ENCODE data around the gene TRIOBP.

The TRIOBP gene

GRCh38 chr22:37749831-37750595 lies 53.2 kb downstream of the TRIOBP start:
- DNase-seq (ENCODE audit: low spot score) = no peak

DNA sequence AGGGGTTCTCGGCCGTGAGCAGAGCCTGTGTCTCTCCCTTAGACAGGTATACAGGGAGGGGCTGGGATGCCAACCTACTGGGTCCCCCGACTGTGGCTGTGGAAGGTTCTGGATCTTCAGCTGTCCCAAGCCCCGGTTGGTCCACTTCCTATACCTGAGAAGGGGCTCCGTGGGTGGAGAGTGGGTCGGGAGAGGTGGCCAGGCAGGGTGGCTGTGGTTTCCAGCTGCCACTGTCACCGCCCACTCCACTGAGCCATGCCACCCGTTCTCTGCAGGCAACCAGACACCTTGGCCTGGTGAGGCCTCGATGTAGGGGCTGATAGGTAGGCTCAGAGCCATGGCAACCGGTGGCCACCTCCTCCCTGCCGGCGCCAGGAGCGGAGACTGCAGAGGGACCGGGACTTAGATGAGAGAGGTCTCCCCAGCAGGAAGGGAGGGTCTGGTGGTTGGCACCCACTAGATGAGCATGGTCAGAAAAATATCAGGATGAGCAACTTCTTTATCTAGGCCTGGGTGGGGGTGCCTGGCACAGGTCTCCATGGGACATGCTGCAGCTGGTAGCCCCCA lies 53.8 kb downstream of the TRIOBP start:
- no peak for DNase-seq (ENCODE audit: low spot score)

GRCh38 chr22:37751449-37752188 lies 54.8 kb downstream of the TRIOBP start:
- no peak for DNase-seq (ENCODE audit: low spot score)

- peak; percentile 72 for DNase-seq (ENCODE audit: low spot score)
Observed at GRCh38 chr22:37752189-37753087, 55.6 kb downstream of the TRIOBP start.

DNA sequence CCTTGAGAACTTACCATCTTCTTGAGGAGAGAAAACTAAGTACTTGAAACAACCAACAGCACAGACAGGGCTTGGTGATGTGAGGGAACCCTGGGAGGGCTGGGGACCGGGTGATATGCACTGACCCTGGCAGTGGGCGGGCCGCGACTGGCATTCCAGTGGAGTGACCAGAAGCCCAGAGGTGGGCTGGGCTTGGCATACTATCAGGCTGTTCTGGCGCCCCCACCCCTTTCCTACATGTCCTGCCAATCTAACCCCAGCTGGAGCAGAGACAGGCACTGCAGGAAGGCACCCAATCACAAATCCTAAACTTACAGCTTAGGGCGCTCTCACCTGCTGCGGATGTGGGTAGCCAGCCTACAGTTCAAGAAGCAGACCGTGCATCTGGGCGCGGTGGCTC lies 56.9 kb downstream of the TRIOBP start:
- no peak for DNase-seq (ENCODE audit: low spot score)

DNA sequence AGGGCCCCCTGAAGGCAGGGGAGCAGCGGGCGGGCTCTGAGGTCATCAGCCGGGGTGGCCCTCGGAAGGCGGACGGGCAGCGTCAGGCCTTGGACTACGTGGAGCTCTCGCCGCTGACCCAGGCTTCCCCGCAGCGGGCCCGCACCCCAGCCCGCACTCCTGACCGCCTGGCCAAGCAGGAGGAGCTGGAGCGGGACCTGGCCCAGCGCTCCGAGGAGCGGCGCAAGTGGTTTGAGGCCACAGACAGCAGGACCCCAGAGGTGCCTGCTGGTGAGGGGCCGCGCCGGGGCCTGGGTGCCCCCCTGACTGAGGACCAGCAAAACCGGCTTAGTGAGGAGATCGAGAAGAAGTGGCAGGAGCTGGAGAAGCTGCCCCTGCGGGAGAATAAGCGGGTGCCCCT lies 60.8 kb downstream of the TRIOBP start:
- no peak for DNase-seq (ENCODE audit: low spot score)

GRCh38 chr22:37758694-37759093 lies 61.8 kb downstream of the TRIOBP start:
- no peak for DNase-seq (ENCODE audit: low spot score)

DNA sequence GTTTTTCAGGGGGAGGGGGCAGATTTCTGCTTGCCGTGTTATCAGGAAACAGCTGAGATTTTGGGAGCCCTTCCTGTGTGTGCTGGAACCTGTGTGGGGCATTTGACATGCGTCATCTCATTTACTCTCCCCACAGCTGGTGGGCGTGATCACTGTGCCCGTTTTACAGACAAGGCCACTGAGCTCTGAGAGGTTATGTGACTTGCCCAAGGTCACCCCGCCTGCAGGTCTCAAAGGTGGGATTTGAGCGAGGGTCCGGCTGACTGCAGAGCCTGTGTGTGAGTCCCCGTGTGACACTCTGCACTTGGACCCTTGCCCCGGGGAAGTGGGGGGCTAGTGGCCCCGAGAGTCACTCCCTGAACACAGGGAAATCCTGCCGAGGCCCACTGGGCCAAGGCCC lies 62.4 kb downstream of the TRIOBP start:
- DNase-seq (ENCODE audit: low spot score) = no peak

GRCh38 chr22:37760152-37760551 lies 63.3 kb downstream of the TRIOBP start:
- no peak for DNase-seq (ENCODE audit: low spot score)

GRCh38 chr22:37762389-37762836 lies 65.6 kb downstream of the TRIOBP start:
- DNase-seq (ENCODE audit: low spot score) = no peak

GRCh38 chr22:37763012-37763411 lies 66.2 kb downstream of the TRIOBP start:
- DNase-seq (ENCODE audit: low spot score) = no peak

- no peak for DNase-seq (ENCODE audit: low spot score)
Observed at GRCh38 chr22:37763652-37764051, 66.8 kb downstream of the TRIOBP start.

DNA sequence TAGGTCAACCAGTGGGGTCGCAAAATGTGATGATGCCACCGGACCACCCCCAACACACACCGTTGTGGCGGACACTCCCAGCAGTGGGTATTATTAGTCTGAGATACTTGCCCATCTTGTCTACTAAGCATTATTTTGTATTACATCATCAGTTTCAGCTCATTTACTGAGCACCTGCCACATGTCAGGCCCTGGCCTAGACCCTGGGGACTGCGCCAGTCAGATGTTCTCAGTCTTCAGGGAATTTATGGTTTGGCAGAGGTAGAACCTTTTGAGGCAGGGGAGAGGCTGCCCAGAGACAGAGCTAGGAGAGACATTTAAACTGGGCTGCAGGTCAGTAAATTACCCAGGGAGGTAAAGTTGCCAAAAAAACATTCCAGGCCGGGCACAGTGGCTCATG lies 67.8 kb downstream of the TRIOBP start:
- no peak for DNase-seq (ENCODE audit: low spot score)

DNA sequence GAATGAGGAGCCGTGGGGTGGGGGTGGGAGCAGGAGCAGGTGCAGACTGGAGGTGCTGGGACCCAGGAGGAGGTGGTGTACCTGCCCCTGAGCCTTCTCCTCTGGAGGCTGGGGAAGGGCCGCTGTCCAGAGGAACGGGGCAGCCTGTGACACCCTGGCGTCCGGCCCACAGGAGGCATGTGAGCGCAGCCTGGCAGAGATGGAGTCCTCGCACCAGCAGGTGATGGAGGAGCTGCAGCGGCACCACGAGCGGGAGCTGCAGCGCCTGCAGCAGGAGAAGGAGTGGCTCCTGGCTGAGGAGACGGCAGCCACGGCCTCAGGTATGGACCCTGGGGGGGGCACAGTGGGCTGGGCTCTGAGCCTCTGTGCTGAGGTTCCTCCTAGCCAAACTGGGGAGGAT lies 68.7 kb downstream of the TRIOBP start:
- no peak for DNase-seq (ENCODE audit: low spot score)

DNA sequence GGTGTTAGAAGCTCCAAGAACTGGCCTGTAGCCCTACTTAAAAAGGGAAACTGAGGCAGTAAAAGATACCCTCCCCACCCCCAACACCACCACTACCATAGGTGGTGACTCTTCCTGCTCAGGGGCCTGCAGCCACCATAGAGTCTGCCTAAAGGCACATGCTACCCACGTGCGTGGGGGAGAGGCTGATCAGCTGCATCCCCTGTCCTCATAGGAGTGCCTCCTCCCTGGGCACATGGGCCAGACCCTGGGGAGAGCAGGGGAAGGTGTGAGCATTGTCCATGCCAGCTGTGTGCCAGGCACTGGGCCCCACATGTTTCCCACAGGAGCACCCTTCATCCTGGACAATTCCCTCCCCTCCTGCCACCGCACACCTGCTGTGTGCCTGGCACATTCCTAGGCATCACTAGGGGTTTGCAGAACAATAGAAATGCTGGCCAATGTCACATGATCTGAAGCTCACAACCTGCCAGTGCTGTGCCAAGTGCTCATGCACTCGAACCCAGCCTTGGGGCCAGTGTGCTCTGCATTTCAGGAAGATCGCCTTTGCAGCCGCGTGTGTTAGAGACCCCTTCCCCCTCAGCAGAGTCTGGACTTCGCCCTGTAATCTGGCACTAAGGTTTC lies 69.2 kb downstream of the TRIOBP start:
- no peak for DNase-seq (ENCODE audit: low spot score)

DNA sequence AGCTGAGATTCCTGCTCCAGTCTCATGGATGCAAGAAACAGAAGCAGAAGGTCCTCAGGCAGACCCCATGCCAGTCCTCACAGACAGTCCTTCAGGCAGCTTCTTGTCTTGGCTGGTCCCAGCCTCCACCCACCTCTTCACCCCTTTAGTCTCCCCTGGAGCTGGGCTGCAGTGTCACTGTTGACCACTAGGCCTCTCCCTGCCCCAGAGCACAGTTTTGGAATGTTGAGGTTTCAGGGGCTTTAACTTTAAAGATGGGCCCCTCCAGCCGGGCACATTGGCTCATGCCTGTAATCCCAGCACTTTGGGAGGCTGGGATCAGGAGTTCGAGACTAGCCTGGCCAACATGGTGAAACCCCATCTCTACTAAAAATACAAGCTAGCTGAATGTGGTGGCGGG lies 71.4 kb downstream of the TRIOBP start:
- no peak for DNase-seq (ENCODE audit: low spot score)

DNA sequence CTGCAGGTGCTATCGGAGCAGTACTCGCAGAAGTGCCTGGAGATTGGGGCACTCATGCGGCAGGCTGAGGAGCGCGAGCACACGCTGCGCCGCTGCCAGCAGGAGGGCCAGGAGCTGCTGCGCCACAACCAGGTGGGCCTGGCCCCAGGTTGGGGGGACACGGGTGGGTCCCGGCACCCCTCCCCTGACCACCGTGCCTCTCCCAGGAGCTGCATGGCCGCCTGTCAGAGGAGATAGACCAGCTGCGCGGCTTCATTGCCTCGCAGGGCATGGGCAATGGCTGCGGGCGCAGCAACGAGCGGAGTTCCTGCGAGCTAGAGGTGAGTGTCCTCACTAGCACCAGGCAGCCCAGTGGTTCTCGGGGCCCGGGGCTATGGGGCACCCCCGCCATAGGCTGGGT lies 72.2 kb downstream of the TRIOBP start:
- no peak for DNase-seq (ENCODE audit: low spot score)

- no peak for DNase-seq (ENCODE audit: low spot score)
Observed at GRCh38 chr22:37771081-37771480, 74.2 kb downstream of the TRIOBP start.

DNA sequence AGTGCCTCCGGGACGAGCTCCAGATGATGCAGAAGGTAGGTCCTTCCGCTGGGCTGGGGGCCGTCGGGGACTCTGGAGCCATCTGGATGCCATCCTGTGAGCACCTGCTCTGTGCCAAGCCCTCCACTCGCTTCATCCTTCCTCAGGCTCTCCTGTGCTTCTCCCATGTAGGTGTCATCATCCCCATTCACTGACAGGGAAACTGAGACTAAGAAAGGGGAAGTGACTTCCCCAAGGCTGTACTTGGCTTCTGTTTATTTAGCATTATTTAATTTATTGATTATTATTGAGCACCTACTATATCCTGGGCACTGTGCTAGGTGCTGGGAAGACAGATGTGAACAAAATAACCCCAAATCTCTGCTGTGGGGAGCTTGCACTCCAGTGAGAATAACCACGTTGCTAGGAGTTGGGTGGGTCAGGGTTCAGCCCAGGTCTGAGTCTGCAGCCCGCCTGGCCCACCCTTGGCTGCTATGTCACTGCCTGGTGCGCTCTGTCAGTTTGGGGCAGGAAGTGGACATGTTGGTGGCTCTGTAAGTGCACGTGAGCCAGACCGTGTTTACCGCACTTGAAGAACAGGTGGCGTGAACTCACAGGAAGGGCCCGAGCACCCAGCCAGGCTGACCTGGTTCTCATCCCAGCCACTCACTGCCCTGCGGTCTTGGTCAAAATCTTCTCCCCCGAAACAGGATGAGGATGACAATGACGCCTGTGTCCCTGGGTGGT lies 75.0 kb downstream of the TRIOBP start:
- DNase-seq (ENCODE audit: low spot score) = no peak

GRCh38 chr22:37774728-37775127 lies 77.9 kb downstream of the TRIOBP start:
- DNase-seq (ENCODE audit: low spot score) = no peak
